Breast epithelium (tissue), 3 donors: ENCODE measurements around the gene RBM4.

Experiments used
- CTCF ChIP-seq, 3 donors: fragments of 450-650 bp; IDR thresholded peaks; one replicate each; pipeline ENCODE4 v1.5.1; 2016 to 2017; ENCODE audit warnings: antibody characterized with exemption in 3 of 3, mild to moderate bottlenecking in 3 of 3, moderate library complexity in 3 of 3
- POLR2AphosphoS5 ChIP-seq, 3 donors: sonication (generic); formaldehyde crosslinking; IDR thresholded peaks; one replicate each; pipeline ENCODE4 v1.6.1; 2017; ENCODE audit warnings: antibody characterized with exemption in 3 of 3

- TF ChIP-seq CTCF (IDR thresholded peaks at IDR 0.05) (no peak), POLR2AphosphoS5 (IDR thresholded peaks at IDR 0.05) (no peak)
Measured at GRCh38 chr11:66691311-66691980, 52.9 kb downstream of the RBM4 start.
